Vagina (tissue), 2 donors: Measurements from ENCODE around the gene MSH5. TPM values are rescaled to one million over a fixed set of nuclear protein-coding genes. Genes with fewer than 3 reads are reported as not detected.
"Not testable (repeated sequence)": the region's sequence is repeated elsewhere in the genome, so short reads cannot be mapped to it uniquely, and the experiment has no call there.

Experiments used
- DNase-seq, 2 donors: peaks; one replicate each; pipeline ENCODE4 v3.0.0-alpha.2; 2017; ENCODE audit errors: extremely low spot score in 2 of 2
- H3K27ac ChIP-seq: fragments of 200-600 bp; sonication (generic); one replicate; pipeline ENCODE4 v1.5.1; 2019
- H3K27me3 ChIP-seq: fragments of 200-600 bp; sonication (generic); one replicate; pipeline ENCODE4 v1.5.1; 2019
- H3K36me3 ChIP-seq, 2 donors: fragments of 200-600 bp; sonication (generic); one replicate each; pipeline ENCODE4 v1.5.1; 2017 to 2019
- H3K4me1 ChIP-seq: fragments of 200-600 bp; sonication (generic); one replicate; pipeline ENCODE4 v1.5.1; 2019
- H3K4me3 ChIP-seq, 2 donors: fragments of 200-600 bp; sonication (generic); 1 replicate in 1 of 2; 2 replicates in 1 of 2; pipeline ENCODE4 v1.5.1; 2016 to 2019
- H3K9me3 ChIP-seq: fragments of 200-600 bp; sonication (generic); one replicate; pipeline ENCODE4 v1.5.1; 2019
- CTCF ChIP-seq, 3 experiments: fragments of 450-650 bp in 2 of 3; fragments of 200-600 bp in 1 of 3; sonication (generic) in 1 of 3; IDR thresholded peaks; one replicate each; pipeline ENCODE4 v1.5.1; 2017 to 2019; ENCODE audit warnings: antibody characterized with exemption in 3 of 3, mild to moderate bottlenecking in 2 of 3, moderate library complexity in 2 of 3
- POLR2A ChIP-seq, 2 donors: fragments of 450-650 bp; IDR thresholded peaks; one replicate each; pipeline ENCODE4 v1.6.1; 2017; ENCODE audit warnings: antibody characterized with exemption in 2 of 2, mild to moderate bottlenecking in 2 of 2, moderate library complexity in 2 of 2
- POLR2AphosphoS5 ChIP-seq, 2 donors: sonication (generic); formaldehyde crosslinking; IDR thresholded peaks; one replicate each; pipeline ENCODE4 v1.9.0; 2017; ENCODE audit warnings: antibody characterized with exemption in 2 of 2, mild to moderate bottlenecking in 2 of 2, low read depth in 1 of 2; ENCODE audit not compliant: insufficient read depth in 1 of 2
- intact Hi-C: fragments of 100-400 bp; cut with DNase I; formaldehyde crosslinking; loops from one replicate; pipeline ENCODE4 v1.15.1; 2023
- total RNA-seq: library from RNA; depleted of rRNA; stranded (reverse); fragments of >200 nt; gene quantifications from one replicate; pipeline ENCODE4 v1.2.3, GENCODE V29; 2016

MSH5 gene
- total RNA-seq, 1 donor from 2014 or later, result 11.0 TPM

- intact Hi-C loops, result loop anchor here (10.0 kb wide), 1 partner anchor 57 kb away; the partner anchor contains the start of gene CLIC1
- no peak overlapping the region for H3K27ac ChIP-seq
These were observed 52.2 kb downstream of the MSH5 start for GRCh38 chr6:31792090-31792374.

GRCh38 chr6:31792761-31793171, 53.0 kb downstream of the MSH5 start:
- Histone ChIP-seq H3K36me3 (peaks cover 0 to 13% of the 10 kb centered on the region in 2 donors), H3K4me1 (peaks cover 26% of the 10 kb centered on the region), H3K4me3 (no peak overlapping the region), H3K27me3 (no peaks in the 10 kb centered on the region), H3K9me3 (no peaks in the 10 kb centered on the region), H3K27ac (no peak overlapping the region)
- intact Hi-C loops, result loop anchor here (10.0 kb wide), 1 partner anchor 58 kb away; the partner anchor contains the start of gene CLIC1
- DNase-seq, result no peak
- TF ChIP-seq CTCF (IDR thresholded peaks at IDR 0.05) (no peak), POLR2A (IDR thresholded peaks at IDR 0.05) (no peak), POLR2AphosphoS5 (IDR thresholded peaks at IDR 0.05; ENCODE audit: insufficient read depth in 1 of 2, low read depth in 1 of 2) (no peak)

More at GRCh38 chr6:31792090-31792374, 52.2 kb downstream of the MSH5 start:
- Histone ChIP-seq H3K27me3 (no peaks in the 10 kb centered on the region), H3K9me3 (no peaks in the 10 kb centered on the region), H3K4me1 (peaks cover 26% of the 10 kb centered on the region), H3K4me3 (no peak overlapping the region), H3K36me3 (peaks cover 0 to 13% of the 10 kb centered on the region in 2 donors)
- no peak for DNase-seq
- no peak for TF ChIP-seq POLR2A (IDR thresholded peaks at IDR 0.05)
- TF ChIP-seq POLR2AphosphoS5 (IDR thresholded peaks at IDR 0.05; ENCODE audit: insufficient read depth in 1 of 2, low read depth in 1 of 2), result no peak
- TF ChIP-seq CTCF (IDR thresholded peaks at IDR 0.05), result no peak

GRCh38 chr6:31793927-31794245, 54.1 kb downstream of the MSH5 start:
- Histone ChIP-seq H3K36me3 (peaks cover 0 to 13% of the 10 kb centered on the region in 2 donors), H3K27ac (peak overlapping the region; percentile 97), H3K4me1 (peaks cover 26% of the 10 kb centered on the region)
- not testable (repeated sequence) for DNase-seq, H3K9me3 ChIP-seq, H3K27me3 ChIP-seq, H3K4me3 ChIP-seq
- intact Hi-C loops, result loop anchor here (10.0 kb wide), 1 partner anchor 59 kb away; the partner anchor contains the start of gene CLIC1

GRCh38 chr6:31794294-31794865, 54.6 kb downstream of the MSH5 start:
- Histone ChIP-seq H3K4me1 (peaks cover 26% of the 10 kb centered on the region), H3K4me3 (peak overlapping the region; percentile 67 to 93), H3K36me3 (peaks cover 0 to 13% of the 10 kb centered on the region in 2 donors), H3K9me3 (no peaks in the 10 kb centered on the region), H3K27ac (peak overlapping the region; percentile 97), H3K27me3 (no peaks in the 10 kb centered on the region)
- intact Hi-C loops, result loop anchor here (10.0 kb wide), 1 partner anchor 60 kb away; the partner anchor contains the start of gene CLIC1
- TF ChIP-seq POLR2A (IDR thresholded peaks at IDR 0.05), result no peak
- no peak for DNase-seq

- H3K4me3 ChIP-seq, result peak overlapping the region; percentile 67 to 93
- intact Hi-C loops, result loop anchor here (10.0 kb wide), 1 partner anchor 60 kb away; the partner anchor contains the start of gene CLIC1
These were observed 55.2 kb downstream of the MSH5 start for GRCh38 chr6:31794866-31795615.

More at GRCh38 chr6:31794866-31795615, 55.2 kb downstream of the MSH5 start:
- DNase-seq, result no peak
- no peaks in the 10 kb centered on the region for H3K27me3 ChIP-seq
- TF ChIP-seq POLR2A (IDR thresholded peaks at IDR 0.05) (no peak), CTCF (IDR thresholded peaks at IDR 0.05) (no peak), POLR2AphosphoS5 (IDR thresholded peaks at IDR 0.05; ENCODE audit: insufficient read depth in 1 of 2, low read depth in 1 of 2) (no peak)
- peaks cover 0 to 13% of the 10 kb centered on the region in 2 donors for H3K36me3 ChIP-seq
- H3K9me3 ChIP-seq, result no peaks in the 10 kb centered on the region
- peak overlapping the region; percentile 97 for H3K27ac ChIP-seq
- H3K4me1 ChIP-seq, result peaks cover 26% of the 10 kb centered on the region
